SU-DHL-6 (cell line): Measurements from ENCODE around the gene GPR107.

Source experiments
- H2AFZ ChIP-seq: fragments of 200-600 bp; sonication (generic); 2 replicates; pipeline ENCODE4 v1.6.1; 2014; ENCODE audit warnings: low read depth, mild to moderate bottlenecking, moderate library complexity, mixed read lengths, antibody characterized with exemption, low read length; ENCODE audit not compliant: severe bottlenecking
- H3F3A ChIP-seq: fragments of 200-600 bp; shearing (Covaris generic); 2 replicates; pipeline ENCODE4 v1.6.0; 2016; ENCODE audit warnings: antibody characterized with exemption, mild to moderate bottlenecking; ENCODE audit not compliant: insufficient read depth
- H3K27ac ChIP-seq: fragments of 200-600 bp; sonication (generic); 2 replicates; pipeline ENCODE4 v1.5.1; 2016; ENCODE audit warnings: low read depth, mild to moderate bottlenecking, low read length, moderate library complexity, mixed read lengths
- H3K27me3 ChIP-seq: fragments of 200-600 bp; sonication (generic), shearing (Covaris generic); 2 replicates; pipeline ENCODE4 v1.6.0; 2014; ENCODE audit warnings: mild to moderate bottlenecking, low read length
- H3K36me3 ChIP-seq: fragments of 200-600 bp; sonication (generic); 2 replicates; pipeline ENCODE4 v1.6.1; 2014; ENCODE audit warnings: mild to moderate bottlenecking, low read length, mixed read lengths
- H3K4me2 ChIP-seq: fragments of 300-600, 200-600 bp; shearing (Covaris generic), sonication (generic); 2 replicates; pipeline ENCODE4 v1.6.0; 2014; ENCODE audit warnings: low read length, low read depth, mild to moderate bottlenecking; ENCODE audit not compliant: poor library complexity, severe bottlenecking
- H3K4me3 ChIP-seq: fragments of 200-600 bp; sonication (generic); 2 replicates; pipeline ENCODE4 v1.5.1; 2014; ENCODE audit warnings: antibody characterized with exemption, low read length, mild to moderate bottlenecking, mixed read lengths; ENCODE audit not compliant: insufficient read depth, poor library complexity, severe bottlenecking
- H3K79me2 ChIP-seq: fragments of 200-600 bp; sonication (generic); 2 replicates; pipeline ENCODE4 v1.6.1; 2014; ENCODE audit warnings: mild to moderate bottlenecking, low read length, moderate library complexity; ENCODE audit not compliant: insufficient read depth
- H3K9ac ChIP-seq: fragments of 200-600 bp; sonication (generic); 2 replicates; pipeline ENCODE4 v1.7.0; 2014; ENCODE audit warnings: mild to moderate bottlenecking, low read length
- H3K9me2 ChIP-seq: fragments of 200-600 bp; sonication (generic); replicated peaks from 2 replicates; pipeline ENCODE4 v1.6.1; 2014; ENCODE audit warnings: low read length; ENCODE audit not compliant: insufficient read depth
- H3K9me3 ChIP-seq: fragments of 200-600 bp; sonication (generic); 2 replicates; pipeline ENCODE4 v1.6.1; 2014; ENCODE audit warnings: low read length, mixed read lengths; ENCODE audit not compliant: insufficient read depth
- H4K20me1 ChIP-seq: fragments of 200-600 bp; sonication (generic); 2 replicates; pipeline ENCODE4 v1.6.1; 2014; ENCODE audit warnings: low read depth, mild to moderate bottlenecking, antibody characterized with exemption, low read length, moderate library complexity, mixed read lengths
- EZH2phosphoT487 ChIP-seq: fragments of 200-600 bp; sonication (generic), shearing (Covaris generic); conservative IDR thresholded peaks from 2 replicates; pipeline ENCODE4 v1.6.1; 2018; ENCODE audit warnings: mild to moderate bottlenecking, antibody characterized with exemption, low read length, moderate library complexity, mixed read lengths
- TF ChIP-seq, protein P1 (sequence below): fragments of 200-600 bp; sonication (generic); IDR thresholded peaks from one replicate; pipeline ENCODE4 v1.5.1; 2017; ENCODE audit warnings: antibody characterized with exemption, mild to moderate bottlenecking, low read length, moderate library complexity; ENCODE audit not compliant: insufficient read depth, poor library complexity, severe bottlenecking

The GPR107 gene

DNA sequence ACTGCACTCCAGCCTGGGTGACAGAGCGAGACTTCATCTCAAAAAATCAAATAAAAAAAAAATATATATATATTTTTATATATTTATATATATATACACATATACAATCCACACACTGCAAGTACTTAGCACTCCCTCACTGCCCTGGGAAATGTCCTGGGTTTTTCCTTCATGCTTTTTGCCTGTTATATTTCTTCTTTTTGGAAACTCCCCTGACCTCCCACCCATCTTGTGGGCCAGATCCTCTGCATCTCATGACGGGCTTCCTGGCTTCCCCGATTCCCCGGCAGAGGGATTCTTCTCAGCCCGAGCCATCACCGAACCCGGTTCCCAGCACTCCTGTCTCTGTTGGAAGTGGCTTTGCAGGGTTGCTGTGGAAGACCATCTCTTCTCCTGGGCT, 79.0 kb downstream of the GPR107 start:
- H3K9me2 ChIP-seq = no peaks in the 10 kb centered on the region
- TF ChIP-seq, protein P1, sequence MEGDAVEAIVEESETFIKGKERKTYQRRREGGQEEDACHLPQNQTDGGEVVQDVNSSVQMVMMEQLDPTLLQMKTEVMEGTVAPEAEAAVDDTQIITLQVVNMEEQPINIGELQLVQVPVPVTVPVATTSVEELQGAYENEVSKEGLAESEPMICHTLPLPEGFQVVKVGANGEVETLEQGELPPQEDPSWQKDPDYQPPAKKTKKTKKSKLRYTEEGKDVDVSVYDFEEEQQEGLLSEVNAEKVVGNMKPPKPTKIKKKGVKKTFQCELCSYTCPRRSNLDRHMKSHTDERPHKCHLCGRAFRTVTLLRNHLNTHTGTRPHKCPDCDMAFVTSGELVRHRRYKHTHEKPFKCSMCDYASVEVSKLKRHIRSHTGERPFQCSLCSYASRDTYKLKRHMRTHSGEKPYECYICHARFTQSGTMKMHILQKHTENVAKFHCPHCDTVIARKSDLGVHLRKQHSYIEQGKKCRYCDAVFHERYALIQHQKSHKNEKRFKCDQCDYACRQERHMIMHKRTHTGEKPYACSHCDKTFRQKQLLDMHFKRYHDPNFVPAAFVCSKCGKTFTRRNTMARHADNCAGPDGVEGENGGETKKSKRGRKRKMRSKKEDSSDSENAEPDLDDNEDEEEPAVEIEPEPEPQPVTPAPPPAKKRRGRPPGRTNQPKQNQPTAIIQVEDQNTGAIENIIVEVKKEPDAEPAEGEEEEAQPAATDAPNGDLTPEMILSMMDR = no peak
- no peak for TF ChIP-seq EZH2phosphoT487
- H2AFZ ChIP-seq = no peak overlapping the region
- no peak overlapping the region for H3K27ac ChIP-seq
- no peaks in the 10 kb centered on the region for H3K9me3 ChIP-seq
- no peaks in the 10 kb centered on the region for H3K79me2 ChIP-seq
- H3K4me3 ChIP-seq = no peak overlapping the region
- peaks cover 8% of the 10 kb centered on the region for H3F3A ChIP-seq
- H3K9ac ChIP-seq = no peak overlapping the region
- no peaks in the 10 kb centered on the region for H4K20me1 ChIP-seq
- no peak overlapping the region for H3K4me2 ChIP-seq
- H3K27me3 ChIP-seq = no peaks in the 10 kb centered on the region
- no peaks in the 10 kb centered on the region for H3K36me3 ChIP-seq

DNA sequence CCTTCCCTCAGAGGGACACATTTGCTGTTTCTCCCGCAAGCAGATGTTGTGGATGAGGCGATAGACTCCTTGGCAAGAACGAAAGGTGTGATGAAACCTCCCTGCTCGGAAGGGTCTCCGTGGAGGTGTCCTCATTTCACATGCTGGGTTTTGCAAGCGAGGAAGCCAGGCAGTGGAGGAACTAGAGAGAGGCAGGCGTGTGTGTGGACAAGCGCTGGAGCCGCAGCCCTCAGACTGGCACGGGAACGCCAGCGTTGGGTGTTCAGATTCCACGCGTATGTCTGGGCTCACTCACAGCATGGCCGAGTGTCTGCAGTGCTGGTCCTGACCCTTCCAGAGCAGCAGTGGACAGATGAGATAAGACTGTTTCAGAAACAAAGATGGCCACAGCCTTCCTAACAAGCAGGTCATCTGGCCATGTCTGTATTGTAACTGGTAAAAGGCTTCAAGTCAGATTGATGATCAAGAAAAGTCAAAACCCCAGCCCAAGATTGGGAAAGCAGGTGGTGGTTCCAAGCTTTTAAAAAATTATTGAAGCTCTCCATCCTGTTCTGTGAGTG, 83.5 kb downstream of the GPR107 start:
- no peaks in the 10 kb centered on the region for H3K9me3 ChIP-seq
- no peaks in the 10 kb centered on the region for H3K36me3 ChIP-seq
- no peak overlapping the region for H3K27ac ChIP-seq
- H4K20me1 ChIP-seq = no peaks in the 10 kb centered on the region
- no peak overlapping the region for H3K4me2 ChIP-seq
- H2AFZ ChIP-seq = no peak overlapping the region
- H3K27me3 ChIP-seq = no peaks in the 10 kb centered on the region
- TF ChIP-seq, protein P1 = no peak
- TF ChIP-seq EZH2phosphoT487 = no peak
- no peaks in the 10 kb centered on the region for H3K79me2 ChIP-seq
- H3F3A ChIP-seq = no peaks in the 10 kb centered on the region
- H3K9me2 ChIP-seq = no peaks in the 10 kb centered on the region
- H3K9ac ChIP-seq = no peak overlapping the region
- no peak overlapping the region for H3K4me3 ChIP-seq

DNA sequence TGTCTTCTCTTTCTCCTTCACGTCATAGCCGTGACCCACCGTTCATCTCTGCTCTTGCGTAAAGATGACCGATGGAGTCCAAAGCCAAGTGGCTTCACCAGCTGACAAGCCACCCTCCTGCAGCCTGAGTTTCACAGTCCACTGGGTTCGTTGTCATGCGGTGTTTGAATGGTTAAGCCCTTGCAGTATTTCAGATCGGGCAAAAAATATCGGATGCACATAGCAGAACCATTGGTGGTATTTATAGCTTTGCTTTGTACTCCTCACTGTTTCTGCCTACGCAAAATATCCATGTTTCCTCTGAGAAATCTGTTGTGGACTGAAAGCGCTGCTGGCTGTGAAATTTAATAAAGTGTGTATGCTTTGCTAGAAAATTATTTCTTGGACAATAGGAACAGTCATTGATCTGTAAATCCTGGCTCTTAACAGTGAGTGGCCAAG, 84.0 kb downstream of the GPR107 start:
- Histone ChIP-seq H3K9me2 (no peaks in the 10 kb centered on the region), H3K36me3 (no peaks in the 10 kb centered on the region), H3K27me3 (no peaks in the 10 kb centered on the region), H4K20me1 (no peaks in the 10 kb centered on the region), H3K79me2 (no peaks in the 10 kb centered on the region), H3K9me3 (no peaks in the 10 kb centered on the region), H2AFZ (no peak overlapping the region), H3K9ac (no peak overlapping the region), H3K27ac (no peak overlapping the region), H3F3A (no peaks in the 10 kb centered on the region), H3K4me2 (no peak overlapping the region), H3K4me3 (no peak overlapping the region)
- TF ChIP-seq EZH2phosphoT487 = no peak
- TF ChIP-seq, protein P1 = no peak
